ENCODE measurements around the gene PODN. TPM values are rescaled to one million over a fixed set of nuclear protein-coding genes. Genes with fewer than 3 reads are reported as not detected.

PODN gene
- total and polyA plus RNA-seq, 2 of the 4 experiments (the other 2 are of a cell fraction), result 0.54 to 6.2 TPM

DNA sequence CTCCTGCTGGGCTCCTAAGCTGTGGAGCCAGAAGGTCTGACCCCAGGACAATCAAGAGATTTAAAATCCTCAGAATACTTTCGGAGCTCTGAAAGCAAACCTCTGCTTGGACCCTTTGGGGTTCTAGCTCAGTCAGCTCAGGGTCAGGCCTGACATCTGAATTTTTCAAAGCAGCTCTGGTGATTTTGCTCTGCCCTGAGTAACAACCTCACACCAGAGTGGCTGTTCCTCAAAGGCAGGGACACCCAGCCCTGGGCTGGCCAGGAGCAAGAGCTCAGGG, 68.5 kb downstream of the PODN start:
- peak overlapping the region; percentile 49; the same call in 1 of the 2 replicates for H2AK5ac ChIP-seq (ENCODE audit: low read depth, low read length)
- DNase-seq (no peak), ATAC-seq (ENCODE audit: low read depth) (no peak)
- no peaks in the 10 kb centered on the region for H3K36me3 ChIP-seq (ENCODE audit: control insufficient read depth, insufficient read depth, low read length)
- H3K4me1 ChIP-seq (ENCODE audit: control insufficient read depth, insufficient read depth, low read length), result peaks cover 19% of the 10 kb centered on the region
- H3K9ac ChIP-seq (ENCODE audit: low read depth, low read length), result no peak overlapping the region
- WGBS, 2 experiments (ENCODE audit: extremely low coverage in 2 of 2, insufficient read length in 1 of 2), result 80% methylated on average over 1 of the region's 1 CpG; no CpG with 5 or more reads in 1 of the 2 experiments
- H3K4me2 ChIP-seq (ENCODE audit: low read depth, low read length), result no peak overlapping the region
- intact Hi-C loops (cut with micrococcal nuclease), result no loop called here
- H3K23ac ChIP-seq (ENCODE audit: low read depth, low read length), result no peak overlapping the region
- in situ Hi-C loops (cut with MboI; ENCODE audit: low sequenced_read_pairs), result no loop called here
- no peaks in the 10 kb centered on the region for H3K9me3 ChIP-seq (ENCODE audit: control insufficient read depth, insufficient read depth, low read length)
- H2AFZ ChIP-seq (replicated peaks; ENCODE audit: low read length, poor library complexity), result no peak overlapping the region
- H3K9me1 ChIP-seq (ENCODE audit: insufficient read depth, low read length), result peaks cover 26% of the 10 kb centered on the region
- H4K5ac ChIP-seq (ENCODE audit: low read depth, low read length), result peak overlapping the region; percentile 22; the same call in 1 of the 2 replicates
- 0 out of 4 replicates have a peak overlapping the region, but pooled peaks of 1 of the 2 experiments have one; percentile 26 for H4K8ac ChIP-seq (ENCODE audit: low read depth in 2 of 2, low read length in 2 of 2)
- H3K56ac ChIP-seq (ENCODE audit: extremely low read depth, insufficient read depth, low read length), result no peak overlapping the region
- H4K91ac ChIP-seq (ENCODE audit: insufficient read depth, low read depth, low read length), result peak overlapping the region; percentile 56
- ChIA-PET POLR2A (ENCODE audit: unreplicated experiment) (no interaction called here), CTCF (no interaction called here)
- H4K20me1 ChIP-seq (ENCODE audit: insufficient read depth, low read length), result no peaks in the 10 kb centered on the region
- H3K27ac ChIP-seq (ENCODE audit: insufficient read depth, low read length), result no peak overlapping the region
- H2BK5ac ChIP-seq (ENCODE audit: low read depth, low read length, poor library complexity, severe bottlenecking), result no peak overlapping the region
- H2BK20ac ChIP-seq (ENCODE audit: low read depth, low read length), result peak overlapping the region; percentile 67; the same call in 1 of the 2 replicates
- no peak for TF ChIP-seq MAZ (IDR thresholded peaks at IDR 0.05; ENCODE audit: borderline replicate concordance, low read depth, low read length)
- TF ChIP-seq, protein P1, sequence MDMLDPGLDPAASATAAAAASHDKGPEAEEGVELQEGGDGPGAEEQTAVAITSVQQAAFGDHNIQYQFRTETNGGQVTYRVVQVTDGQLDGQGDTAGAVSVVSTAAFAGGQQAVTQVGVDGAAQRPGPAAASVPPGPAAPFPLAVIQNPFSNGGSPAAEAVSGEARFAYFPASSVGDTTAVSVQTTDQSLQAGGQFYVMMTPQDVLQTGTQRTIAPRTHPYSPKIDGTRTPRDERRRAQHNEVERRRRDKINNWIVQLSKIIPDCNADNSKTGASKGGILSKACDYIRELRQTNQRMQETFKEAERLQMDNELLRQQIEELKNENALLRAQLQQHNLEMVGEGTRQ (IDR thresholded peaks at IDR 0.05; ENCODE audit: low read depth, low read length), result no peak
- TF ChIP-seq RCOR1 (IDR thresholded peaks at IDR 0.05; ENCODE audit: insufficient replicate concordance, low read length), result no peak
- TF ChIP-seq, protein P2, sequence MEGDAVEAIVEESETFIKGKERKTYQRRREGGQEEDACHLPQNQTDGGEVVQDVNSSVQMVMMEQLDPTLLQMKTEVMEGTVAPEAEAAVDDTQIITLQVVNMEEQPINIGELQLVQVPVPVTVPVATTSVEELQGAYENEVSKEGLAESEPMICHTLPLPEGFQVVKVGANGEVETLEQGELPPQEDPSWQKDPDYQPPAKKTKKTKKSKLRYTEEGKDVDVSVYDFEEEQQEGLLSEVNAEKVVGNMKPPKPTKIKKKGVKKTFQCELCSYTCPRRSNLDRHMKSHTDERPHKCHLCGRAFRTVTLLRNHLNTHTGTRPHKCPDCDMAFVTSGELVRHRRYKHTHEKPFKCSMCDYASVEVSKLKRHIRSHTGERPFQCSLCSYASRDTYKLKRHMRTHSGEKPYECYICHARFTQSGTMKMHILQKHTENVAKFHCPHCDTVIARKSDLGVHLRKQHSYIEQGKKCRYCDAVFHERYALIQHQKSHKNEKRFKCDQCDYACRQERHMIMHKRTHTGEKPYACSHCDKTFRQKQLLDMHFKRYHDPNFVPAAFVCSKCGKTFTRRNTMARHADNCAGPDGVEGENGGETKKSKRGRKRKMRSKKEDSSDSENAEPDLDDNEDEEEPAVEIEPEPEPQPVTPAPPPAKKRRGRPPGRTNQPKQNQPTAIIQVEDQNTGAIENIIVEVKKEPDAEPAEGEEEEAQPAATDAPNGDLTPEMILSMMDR (conservative IDR thresholded peaks at IDR 0.05; ENCODE audit: low read depth, low read length), result no peak
- TF ChIP-seq POLR2A (IDR thresholded peaks at IDR 0.05; ENCODE audit: low read depth, low read length), result no peak
- BruUV-seq (replicated peaks), result no TSS peak
- peak overlapping the region; percentile 6; the same call in 1 of the 2 replicates for H3K18ac ChIP-seq (ENCODE audit: low read depth, low read length)
- no peak overlapping the region for H3K14ac ChIP-seq (replicated peaks; ENCODE audit: low read depth, low read length)
- H3K4ac ChIP-seq (ENCODE audit: low read depth, low read length), result peak overlapping the region; percentile 51
- H2BK120ac ChIP-seq (ENCODE audit: low read depth, low read length), result peak overlapping the region; percentile 71
- no peak overlapping the region; the same call in 2 of the 3 replicates for H2BK15ac ChIP-seq (ENCODE audit: low read depth, low read length)
- dilution Hi-C loops (cut with HindIII; ENCODE audit: low sequenced_read_pairs, unreplicated experiment), result no loop called here
- H3K27me3 ChIP-seq (ENCODE audit: control insufficient read depth, insufficient read depth, low read length), result no peaks in the 10 kb centered on the region
- no peak overlapping the region for H2AK9ac ChIP-seq (replicated peaks; ENCODE audit: low read depth, low read length, poor library complexity)
- H3K79me1 ChIP-seq (ENCODE audit: low read depth in 1 of 2, low read length in 2 of 2), result no peaks in the 10 kb centered on the region
- no peak overlapping the region for H3K4me3 ChIP-seq (ENCODE audit: insufficient read depth, low read depth, low read length)
